Suprapubic skin (tissue), 4 donors: Measurements from ENCODE around the gene USP34. TPM values are rescaled to one million over a fixed set of nuclear protein-coding genes. Genes with fewer than 3 reads are reported as not detected.
"Not testable (repeated sequence)": the region's sequence is repeated elsewhere in the genome, so short reads cannot be mapped to it uniquely, and the experiment has no call there.

Source experiments
- DNase-seq, 2 donors: peaks; one replicate each; pipeline ENCODE4 v3.0.0-alpha.2; 2019; ENCODE audit warnings: low spot score in 2 of 2
- H3K27ac ChIP-seq: fragments of 200-600 bp; sonication (generic); one replicate; pipeline ENCODE4 v1.5.1; 2019
- H3K27me3 ChIP-seq: fragments of 200-600 bp; sonication (generic); one replicate; pipeline ENCODE4 v1.5.1; 2019
- H3K36me3 ChIP-seq: fragments of 200-600 bp; sonication (generic); one replicate; pipeline ENCODE4 v1.5.1; 2019
- H3K4me1 ChIP-seq: fragments of 200-600 bp; sonication (generic); one replicate; pipeline ENCODE4 v1.5.1; 2019
- H3K4me3 ChIP-seq: fragments of 200-600 bp; sonication (generic); one replicate; pipeline ENCODE4 v1.5.1; 2019; ENCODE audit warnings: mild to moderate bottlenecking
- H3K9me3 ChIP-seq: fragments of 200-600 bp; sonication (generic); one replicate; pipeline ENCODE4 v1.5.1; 2019
- EP300 ChIP-seq: sonication (generic); formaldehyde crosslinking; IDR thresholded peaks from one replicate; pipeline ENCODE4 v1.6.1; 2017; ENCODE audit warnings: antibody characterized with exemption
- POLR2A ChIP-seq, 2 donors: fragments of 450-650 bp; IDR thresholded peaks; one replicate each; pipeline ENCODE4 v1.6.1; 2017; ENCODE audit warnings: antibody characterized with exemption in 2 of 2, mild to moderate bottlenecking in 2 of 2, moderate library complexity in 2 of 2
- POLR2AphosphoS5 ChIP-seq, 3 donors: sonication (generic); formaldehyde crosslinking; IDR thresholded peaks; one replicate each; pipeline ENCODE4 v1.6.1; 2017; ENCODE audit warnings: antibody characterized with exemption in 3 of 3
- WGBS: methylation state at CpG from one replicate; pipeline ENCODE4 v1.1.5; 2018; 5-methylcytosine and 5-hydroxymethylcytosine counted together
- total RNA-seq, 4 donors: library from RNA; depleted of rRNA; stranded (reverse); fragments of >200 nt; gene quantifications; one replicate each; pipeline ENCODE4 v1.1.0, GENCODE V29; 2016
- TF ChIP-seq, protein P1 (sequence below), 2 donors: fragments of 200-600 bp in 1 of 2; fragments of 450-650 bp in 1 of 2; sonication (generic) in 1 of 2; IDR thresholded peaks; one replicate each; pipeline ENCODE4 v1.5.1; 2016 to 2019; ENCODE audit warnings: antibody characterized with exemption in 2 of 2, mild to moderate bottlenecking in 1 of 2, moderate library complexity in 1 of 2

USP34 gene
- total RNA-seq, 4 donors from 2014 or later: 94.5 to 242 (median 111) TPM

DNA sequence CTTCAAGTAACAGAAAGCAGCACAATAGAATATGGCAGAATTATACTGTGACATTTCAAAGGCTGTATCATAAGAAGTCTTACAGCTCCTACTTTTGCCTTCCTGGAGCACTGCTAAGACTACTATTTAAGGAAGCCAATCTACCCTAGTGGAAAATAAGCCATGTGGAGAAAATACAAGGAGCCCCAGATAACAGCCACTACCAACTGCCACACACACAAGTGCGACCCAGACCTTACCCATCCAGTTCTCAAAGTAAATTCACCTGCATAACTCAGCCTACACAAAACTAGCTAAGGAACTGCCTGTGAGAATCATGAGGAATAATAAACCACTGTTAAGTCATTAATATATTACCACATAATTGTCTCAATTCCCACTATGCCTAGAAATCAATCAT is 66.4 kb downstream of the USP34 start:
- H3K36me3 ChIP-seq: peaks cover 7% of the 10 kb centered on the region
- no peaks in the 10 kb centered on the region for H3K27me3 ChIP-seq
- no peaks in the 10 kb centered on the region for H3K4me1 ChIP-seq
- H3K9me3 ChIP-seq: no peaks in the 10 kb centered on the region
- WGBS: 93% methylated on average over 1 of the region's 1 CpG
- DNase-seq: no peak
- H3K4me3 ChIP-seq: no peak overlapping the region
- no peak overlapping the region for H3K27ac ChIP-seq
- TF ChIP-seq, protein P1, sequence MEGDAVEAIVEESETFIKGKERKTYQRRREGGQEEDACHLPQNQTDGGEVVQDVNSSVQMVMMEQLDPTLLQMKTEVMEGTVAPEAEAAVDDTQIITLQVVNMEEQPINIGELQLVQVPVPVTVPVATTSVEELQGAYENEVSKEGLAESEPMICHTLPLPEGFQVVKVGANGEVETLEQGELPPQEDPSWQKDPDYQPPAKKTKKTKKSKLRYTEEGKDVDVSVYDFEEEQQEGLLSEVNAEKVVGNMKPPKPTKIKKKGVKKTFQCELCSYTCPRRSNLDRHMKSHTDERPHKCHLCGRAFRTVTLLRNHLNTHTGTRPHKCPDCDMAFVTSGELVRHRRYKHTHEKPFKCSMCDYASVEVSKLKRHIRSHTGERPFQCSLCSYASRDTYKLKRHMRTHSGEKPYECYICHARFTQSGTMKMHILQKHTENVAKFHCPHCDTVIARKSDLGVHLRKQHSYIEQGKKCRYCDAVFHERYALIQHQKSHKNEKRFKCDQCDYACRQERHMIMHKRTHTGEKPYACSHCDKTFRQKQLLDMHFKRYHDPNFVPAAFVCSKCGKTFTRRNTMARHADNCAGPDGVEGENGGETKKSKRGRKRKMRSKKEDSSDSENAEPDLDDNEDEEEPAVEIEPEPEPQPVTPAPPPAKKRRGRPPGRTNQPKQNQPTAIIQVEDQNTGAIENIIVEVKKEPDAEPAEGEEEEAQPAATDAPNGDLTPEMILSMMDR (IDR thresholded peaks at IDR 0.05): no peak
- TF ChIP-seq EP300: no peak
- no peak for TF ChIP-seq POLR2A (IDR thresholded peaks at IDR 0.05)
- no peak for TF ChIP-seq POLR2AphosphoS5 (IDR thresholded peaks at IDR 0.05)

DNA sequence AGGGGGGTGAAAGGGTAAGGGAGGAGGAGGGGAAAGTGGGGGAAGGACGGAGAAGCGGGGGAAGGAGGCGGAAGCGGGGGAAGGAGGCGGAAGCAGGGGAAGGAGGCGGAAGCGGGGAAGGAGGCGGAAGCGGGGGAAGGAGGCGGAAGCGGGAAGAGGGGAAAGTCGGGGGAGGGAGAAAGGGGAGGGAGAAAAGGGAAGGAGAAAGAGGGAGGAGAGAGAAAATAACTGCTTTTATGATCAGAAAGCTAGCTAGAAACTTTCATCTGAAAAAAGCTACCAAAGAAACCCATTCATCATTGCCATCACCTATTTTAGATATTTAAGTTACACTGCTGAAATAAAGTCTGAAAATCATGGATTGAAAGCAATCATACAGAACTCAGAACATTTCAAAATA is 72.5 kb downstream of the USP34 start:
- Histone ChIP-seq H3K4me3 (no peak overlapping the region), H3K27me3 (no peaks in the 10 kb centered on the region), H3K27ac (no peak overlapping the region), H3K4me1 (no peaks in the 10 kb centered on the region), H3K36me3 (peaks cover 22% of the 10 kb centered on the region), H3K9me3 (no peaks in the 10 kb centered on the region)
- 91% methylated on average over 12 of the region's 12 CpGs for WGBS
- no peak for DNase-seq
- no peak for TF ChIP-seq POLR2A (IDR thresholded peaks at IDR 0.05)

DNA sequence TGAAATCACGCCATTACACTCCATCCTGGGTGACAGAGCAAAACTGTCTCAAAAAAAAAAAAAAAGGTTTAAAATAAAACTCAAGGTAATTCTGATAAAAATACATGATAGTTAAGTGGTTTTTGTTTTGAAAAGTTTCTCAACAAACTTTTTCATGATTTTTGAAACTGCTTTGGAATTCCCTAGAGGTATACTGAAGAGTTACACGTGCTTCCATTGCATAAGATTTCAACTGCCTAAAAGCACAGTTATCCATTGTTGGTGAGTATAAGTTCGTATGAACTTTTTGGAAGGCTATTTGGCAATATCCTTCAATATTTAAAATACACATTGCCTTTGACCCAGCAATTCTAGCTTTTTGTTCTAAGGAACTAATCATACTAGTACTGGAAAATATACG is 74.9 kb downstream of the USP34 start:
- TF ChIP-seq POLR2AphosphoS5 (IDR thresholded peaks at IDR 0.05) (no peak), POLR2A (IDR thresholded peaks at IDR 0.05) (no peak), EP300 (no peak)
- TF ChIP-seq, protein P1 (IDR thresholded peaks at IDR 0.05): no peak
- Histone ChIP-seq H3K36me3 (peaks cover 33% of the 10 kb centered on the region), H3K9me3 (no peaks in the 10 kb centered on the region), H3K4me3 (no peak overlapping the region), H3K4me1 (no peaks in the 10 kb centered on the region), H3K27ac (no peak overlapping the region), H3K27me3 (no peaks in the 10 kb centered on the region)
- 82% methylated on average over 4 of the region's 4 CpGs for WGBS
- no peak for DNase-seq

DNA sequence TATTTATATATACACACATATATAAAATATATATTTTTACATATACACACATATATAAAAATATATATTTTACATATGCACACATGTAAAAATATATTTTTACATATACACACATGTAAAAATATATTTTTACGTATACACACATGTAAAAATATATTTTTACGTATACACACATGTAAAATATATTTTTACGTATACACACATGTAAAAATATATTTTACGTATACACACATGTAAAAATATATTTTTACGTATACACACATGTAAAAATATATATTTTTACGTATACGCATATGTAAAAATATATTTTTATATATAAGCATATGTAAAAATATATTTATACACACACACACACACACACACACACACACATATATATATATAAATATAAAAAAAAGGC is 83.3 kb downstream of the USP34 start:
- H3K36me3 ChIP-seq: peaks cover 35% of the 10 kb centered on the region
- 95% methylated on average over 7 of the region's 7 CpGs for WGBS

DNA sequence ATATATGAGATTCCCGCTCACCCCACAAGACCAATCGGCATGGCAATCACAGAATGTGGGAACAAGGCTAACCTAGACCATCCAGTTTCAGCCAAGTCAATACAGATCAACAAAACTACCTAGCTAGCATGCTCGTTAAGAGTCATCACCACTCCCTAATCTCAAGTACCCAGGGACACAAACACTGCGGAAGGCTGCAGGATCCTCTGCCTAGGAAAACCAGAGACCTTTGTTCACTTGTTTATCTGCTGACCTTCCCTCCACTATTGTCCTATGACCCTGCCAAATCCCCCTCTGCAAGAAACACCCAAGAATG is 90.0 kb downstream of the USP34 start:
- H3K9me3 ChIP-seq: not testable (repeated sequence)
- WGBS: 85% methylated on average over 4 of the region's 4 CpGs

More for the DNA sequence above, 83.3 kb downstream of the USP34 start:
- H3K27me3 ChIP-seq, H3K9me3 ChIP-seq, H3K27ac ChIP-seq, DNase-seq, H3K4me1 ChIP-seq, H3K4me3 ChIP-seq: not testable (repeated sequence)

DNA sequence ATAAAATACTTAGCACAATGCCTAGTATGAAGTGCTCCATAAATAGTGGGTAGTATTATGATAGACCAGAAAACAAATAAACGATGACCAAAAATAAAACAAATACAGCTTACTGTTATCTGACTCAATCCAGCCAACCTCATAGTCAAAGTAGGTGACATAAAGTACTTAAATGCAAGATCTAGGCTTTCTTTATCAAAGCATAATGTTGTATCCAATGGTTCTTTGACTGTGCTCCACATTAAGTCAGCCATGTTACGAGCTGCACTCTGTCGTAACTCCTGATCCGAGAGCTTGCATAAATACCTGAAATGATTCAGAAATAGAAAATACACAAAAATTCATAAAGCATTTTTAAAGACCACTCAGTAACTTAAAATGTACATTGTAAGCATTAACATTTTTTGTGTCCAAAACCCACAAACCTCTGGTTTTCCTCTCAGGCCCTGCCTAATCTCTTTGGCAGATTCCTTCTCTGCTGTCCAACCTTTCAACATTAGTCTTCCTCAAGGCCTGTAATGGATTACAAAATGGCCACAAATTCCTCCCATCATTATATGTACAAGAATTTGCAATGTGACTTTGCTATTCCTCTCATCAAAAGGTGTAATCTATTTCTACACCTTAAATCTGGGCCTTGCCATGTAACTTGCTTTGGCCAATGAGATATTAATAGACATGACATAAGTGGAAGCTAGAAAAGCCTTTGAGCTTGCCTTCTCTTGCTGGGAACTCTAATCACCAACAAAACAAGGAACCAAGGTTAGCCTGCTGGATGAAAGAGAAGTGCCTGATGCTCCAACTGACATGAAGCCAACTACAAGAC is 90.6 kb downstream of the USP34 start:
- Histone ChIP-seq H3K27me3 (no peaks in the 10 kb centered on the region), H3K27ac (no peak overlapping the region), H3K36me3 (peaks cover 56% of the 10 kb centered on the region), H3K4me3 (no peak overlapping the region), H3K9me3 (no peaks in the 10 kb centered on the region), H3K4me1 (no peaks in the 10 kb centered on the region)
- TF ChIP-seq POLR2A (IDR thresholded peaks at IDR 0.05): no peak
- no peak for TF ChIP-seq POLR2AphosphoS5 (IDR thresholded peaks at IDR 0.05)
- no peak for TF ChIP-seq EP300
- TF ChIP-seq, protein P1 (IDR thresholded peaks at IDR 0.05): no peak
- no peak for DNase-seq
- WGBS: 99% methylated on average over 4 of the region's 4 CpGs

More for the DNA sequence above, 90.0 kb downstream of the USP34 start:
- not testable (repeated sequence) for H3K4me1 ChIP-seq, H3K27ac ChIP-seq, H3K4me3 ChIP-seq, DNase-seq, H3K27me3 ChIP-seq
- peaks cover 59% of the 10 kb centered on the region for H3K36me3 ChIP-seq

DNA sequence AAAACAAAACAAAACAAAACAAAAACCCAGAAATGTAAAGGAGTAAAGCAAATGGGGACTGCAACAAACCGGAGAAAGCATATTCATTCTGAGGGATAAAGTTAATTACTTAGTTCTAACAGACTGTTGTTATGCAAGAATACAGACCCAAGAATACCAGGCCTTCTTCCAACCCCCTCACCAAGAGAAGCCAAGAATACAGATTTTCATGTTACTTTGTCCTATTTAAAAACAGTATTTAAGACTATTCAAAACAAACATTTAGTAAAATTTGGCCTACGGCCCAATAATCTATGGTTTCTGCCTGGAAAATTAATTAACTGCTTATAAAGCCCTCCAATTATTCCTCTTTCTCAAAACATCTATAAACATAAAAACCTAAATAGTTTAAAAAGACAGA is 91.4 kb downstream of the USP34 start:
- no peak for DNase-seq
- Histone ChIP-seq H3K27ac (no peak overlapping the region), H3K9me3 (no peaks in the 10 kb centered on the region), H3K36me3 (peaks cover 64% of the 10 kb centered on the region), H3K27me3 (no peaks in the 10 kb centered on the region), H3K4me3 (no peak overlapping the region), H3K4me1 (no peaks in the 10 kb centered on the region)
- WGBS: 89% methylated on average over 2 of the region's 2 CpGs
- TF ChIP-seq EP300: no peak
- TF ChIP-seq, protein P1 (IDR thresholded peaks at IDR 0.05): no peak
- no peak for TF ChIP-seq POLR2AphosphoS5 (IDR thresholded peaks at IDR 0.05)
- no peak for TF ChIP-seq POLR2A (IDR thresholded peaks at IDR 0.05)
